Stimulated activated CD8-positive, alpha-beta memory T cell treated with anti-CD3 and anti-CD28 coated beads, Interleukin-12 subunit alpha, Interleukin-12 subunit beta, amount 100 ng/mL, for 1 hour (primary cell): ENCODE results near the gene ZNF468.
A peak's percentile ranks its signal among the peaks of the same experiment; 100 is the strongest.
"Not testable (repeated sequence)": the region's sequence is repeated elsewhere in the genome, so short reads cannot be mapped to it uniquely, and the experiment has no call there.

ENCODE experiments used
- DNase-seq: peaks from one replicate; pipeline ENCODE4 v3.0.0-alpha.2; 2020; ENCODE audit warnings: low read depth

The ZNF468 gene

GRCh38 chr19:52857378-52858191 lies at the start of gene ZNF468:
Gene ZNF468, minus strand, starts transcription at chr19:52857619. Its CDS starts 3,347 bp downstream, at chr19:52854272.
- peak; percentile 51 for DNase-seq

- not testable (repeated sequence) for DNase-seq
These were observed 46.8 kb upstream of the ZNF468 start for GRCh38 chr19:52904052-52904780.

GRCh38 chr19:52901842-52902241 lies 44.4 kb upstream of the ZNF468 start:
- DNase-seq = no peak

- not testable (repeated sequence) for DNase-seq
These were observed 41.2 kb upstream of the ZNF468 start for GRCh38 chr19:52898596-52898995.

- no peak for DNase-seq
These were observed 40.7 kb upstream of the ZNF468 start for GRCh38 chr19:52898101-52898500.

- peak; percentile 82 for DNase-seq
These were observed 39.9 kb upstream of the ZNF468 start, which contains the start of gene ZNF320 for GRCh38 chr19:52897138-52897935. Gene ZNF320, minus strand, starts transcription at chr19:52897635. Its CDS starts 7,380 bp downstream, at chr19:52890255.

GRCh38 chr19:52896431-52897137 lies 39.2 kb upstream of the ZNF468 start:
- DNase-seq = no peak

GRCh38 chr19:52891336-52891735 lies 33.9 kb upstream of the ZNF468 start:
- no peak for DNase-seq

- no peak for DNase-seq
These were observed 32.5 kb upstream of the ZNF468 start for GRCh38 chr19:52889931-52890330.

GRCh38 chr19:52889076-52889475 lies 31.7 kb upstream of the ZNF468 start:
- no peak for DNase-seq

- no peak for DNase-seq
These were observed 23.5 kb upstream of the ZNF468 start for GRCh38 chr19:52880895-52881389.

- DNase-seq = not testable (repeated sequence)
These were observed 15.6 kb upstream of the ZNF468 start for GRCh38 chr19:52872996-52873395.

GRCh38 chr19:52871466-52871865 lies 14.0 kb upstream of the ZNF468 start:
- DNase-seq = no peak

GRCh38 chr19:52868031-52868430 lies 10.6 kb upstream of the ZNF468 start:
- DNase-seq = not testable (repeated sequence)

- DNase-seq = not testable (repeated sequence)
These were observed 660 bp downstream of the ZNF468 start for GRCh38 chr19:52856540-52857377.

GRCh38 chr19:52847352-52847751 lies 10.1 kb downstream of the ZNF468 start:
- DNase-seq = not testable (repeated sequence)

- not testable (repeated sequence) for DNase-seq
These were observed 16.5 kb downstream of the ZNF468 start for GRCh38 chr19:52840825-52841465.

GRCh38 chr19:52834289-52834688 lies 23.1 kb downstream of the ZNF468 start:
- DNase-seq = not testable (repeated sequence)

- DNase-seq = not testable (repeated sequence)
These were observed 23.9 kb downstream of the ZNF468 start for GRCh38 chr19:52833541-52833940.

GRCh38 chr19:52829866-52830265 lies 27.6 kb downstream of the ZNF468 start:
- DNase-seq = not testable (repeated sequence)
